Effector memory CD8-positive, alpha-beta T cell (primary cell): ENCODE measurements around the gene EIF2AK2.

Experiments
- ATAC-seq: fragments of 150-1000 bp; cut with Tn5 transposase; replicated peaks from 2 replicates; pipeline ENCODE4 v1.10.0; 2021; ENCODE audit warnings: mild to moderate bottlenecking, moderate library complexity
- DNase-seq, 3 experiments: peaks; one replicate each; pipeline ENCODE4 v3.0.0; 2021
- H3K27ac Mint-ChIP-seq, 2 donors: one replicate each; pipeline ENCODE4 v1.8.0; 2022; ENCODE audit warnings: mild to moderate bottlenecking in 2 of 2, mixed read lengths in 2 of 2, moderate library complexity in 2 of 2
- H3K27me3 Mint-ChIP-seq, 2 donors: one replicate each; pipeline ENCODE4 v1.8.0; 2022; ENCODE audit warnings: mixed read lengths in 2 of 2
- H3K36me3 Mint-ChIP-seq: one replicate; pipeline ENCODE4 v1.8.0; 2022; ENCODE audit warnings: mild to moderate bottlenecking, moderate library complexity, mixed read lengths; ENCODE audit not compliant: insufficient read depth
- H3K4me1 Mint-ChIP-seq, 2 donors: one replicate each; pipeline ENCODE4 v1.8.0; 2022; ENCODE audit warnings: low read depth in 2 of 2, mixed read lengths in 2 of 2
- H3K4me3 Mint-ChIP-seq, 2 donors: one replicate each; pipeline ENCODE4 v1.8.0; 2022; ENCODE audit warnings: mild to moderate bottlenecking in 2 of 2, mixed read lengths in 2 of 2, moderate library complexity in 2 of 2
- H3K9me3 Mint-ChIP-seq, 2 donors: one replicate each; pipeline ENCODE4 v1.8.0; 2022; ENCODE audit warnings: mixed read lengths in 2 of 2

Gene EIF2AK2

DNA sequence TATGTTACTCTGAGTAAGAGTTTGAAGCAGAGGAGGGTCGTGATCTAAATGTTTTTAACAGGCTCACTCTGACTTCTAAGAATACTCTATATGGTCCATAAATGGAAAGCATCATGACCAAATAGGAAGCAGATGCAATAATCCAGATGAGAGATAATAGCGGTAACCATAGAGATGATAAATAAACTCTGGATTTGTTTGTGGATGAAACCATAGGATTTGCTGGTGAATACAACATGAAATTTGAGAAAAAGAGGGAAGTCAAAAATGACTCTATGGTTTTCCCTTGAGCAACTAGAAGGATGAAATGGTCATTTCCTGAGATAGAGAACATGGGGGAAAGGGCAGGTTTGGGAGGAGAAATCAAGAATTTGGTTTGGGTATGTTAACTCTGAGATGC lies 76.5 kb downstream of the EIF2AK2 start:
- ATAC-seq: no peak
- DNase-seq: no peak
- Mint-ChIP-seq H3K27me3 (no peaks in the 10 kb centered on the region), H3K27ac (peak overlapping the region; percentile 72 to 89), H3K36me3 (peaks cover 29% of the 10 kb centered on the region), H3K4me3 (peak overlapping the region; percentile 64 to 73), H3K9me3 (no peaks in the 10 kb centered on the region), H3K4me1 (peaks cover 40 to 56% of the 10 kb centered on the region in 2 donors)

DNA sequence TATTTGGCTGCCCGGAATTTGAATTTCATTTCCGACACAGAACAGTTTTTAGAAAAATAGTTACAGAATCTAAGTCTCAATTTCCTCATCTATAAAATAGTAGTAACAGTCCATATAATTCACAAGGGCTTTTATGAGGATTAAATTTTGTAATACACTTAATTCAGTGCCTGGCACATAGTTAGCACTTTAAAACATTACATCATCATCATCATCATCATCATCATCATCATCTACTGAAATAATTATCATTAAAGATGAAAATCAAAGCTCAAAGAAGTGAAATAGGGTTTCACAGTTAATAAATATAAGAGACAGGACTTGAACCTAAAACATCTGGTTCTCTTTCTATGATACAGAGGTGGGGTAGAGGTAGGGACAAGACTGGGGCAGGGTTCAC lies 85.8 kb downstream of the EIF2AK2 start:
- no peak for DNase-seq
- H3K9me3 Mint-ChIP-seq: no peaks in the 10 kb centered on the region
- H3K36me3 Mint-ChIP-seq: peaks cover 80% of the 10 kb centered on the region
- H3K4me1 Mint-ChIP-seq: peaks cover 16 to 22% of the 10 kb centered on the region in 2 donors
- no peak for ATAC-seq
- H3K4me3 Mint-ChIP-seq: no peak overlapping the region
- H3K27me3 Mint-ChIP-seq: no peaks in the 10 kb centered on the region
- H3K27ac Mint-ChIP-seq: no peak overlapping the region

DNA sequence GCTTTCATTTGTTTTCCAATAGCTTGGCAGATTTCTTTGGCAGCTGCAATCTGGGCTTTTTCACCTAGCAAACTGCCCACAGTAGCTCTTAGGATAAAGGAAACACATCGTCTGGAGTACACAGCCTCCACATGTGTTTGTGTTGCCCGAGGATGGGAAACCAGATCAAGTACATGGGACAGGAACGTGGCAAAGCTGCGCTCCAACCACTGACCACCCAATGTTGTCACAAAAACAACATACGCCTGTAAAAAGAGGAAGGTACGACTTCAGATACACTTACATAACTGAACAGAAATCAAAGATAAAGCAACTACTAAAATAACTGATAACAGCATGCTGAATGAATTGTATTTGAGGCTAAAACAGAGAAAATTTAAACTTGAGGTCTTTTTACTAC lies 88.1 kb downstream of the EIF2AK2 start:
- peaks cover 11 to 18% of the 10 kb centered on the region in 2 donors for H3K4me1 Mint-ChIP-seq
- DNase-seq (no peak), ATAC-seq (no peak)
- H3K9me3 Mint-ChIP-seq: no peaks in the 10 kb centered on the region
- H3K27ac Mint-ChIP-seq: no peak overlapping the region
- H3K36me3 Mint-ChIP-seq: peaks cover 86% of the 10 kb centered on the region
- H3K27me3 Mint-ChIP-seq: no peaks in the 10 kb centered on the region
- H3K4me3 Mint-ChIP-seq: no peak overlapping the region

DNA sequence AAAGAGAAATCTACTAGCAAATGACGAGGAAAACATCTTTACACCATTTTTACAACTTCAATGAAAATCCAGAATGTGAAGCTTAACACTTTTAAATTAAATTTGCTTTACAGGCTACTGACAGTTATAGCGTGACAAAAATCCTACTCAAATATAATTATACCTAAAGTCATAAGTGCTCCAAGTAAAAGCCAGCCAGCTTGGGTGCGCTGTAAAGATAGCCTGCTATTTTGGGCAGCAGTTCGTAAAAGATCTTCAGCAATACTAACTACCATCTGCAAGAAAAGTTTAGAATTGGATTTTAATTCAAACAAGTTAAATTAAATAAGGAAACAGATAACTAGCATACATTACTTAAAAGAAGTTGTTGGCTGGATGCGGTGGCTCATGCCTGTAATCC lies 95.0 kb downstream of the EIF2AK2 start:
- DNase-seq: no peak
- ATAC-seq: no peak
- Mint-ChIP-seq H3K4me3 (no peak overlapping the region), H3K27ac (peak overlapping the region in 1 of 2 donors; percentile 10), H3K27me3 (no peaks in the 10 kb centered on the region), H3K36me3 (peaks cover 74% of the 10 kb centered on the region), H3K9me3 (no peaks in the 10 kb centered on the region), H3K4me1 (peaks cover 0 to 9% of the 10 kb centered on the region in 2 donors)

DNA sequence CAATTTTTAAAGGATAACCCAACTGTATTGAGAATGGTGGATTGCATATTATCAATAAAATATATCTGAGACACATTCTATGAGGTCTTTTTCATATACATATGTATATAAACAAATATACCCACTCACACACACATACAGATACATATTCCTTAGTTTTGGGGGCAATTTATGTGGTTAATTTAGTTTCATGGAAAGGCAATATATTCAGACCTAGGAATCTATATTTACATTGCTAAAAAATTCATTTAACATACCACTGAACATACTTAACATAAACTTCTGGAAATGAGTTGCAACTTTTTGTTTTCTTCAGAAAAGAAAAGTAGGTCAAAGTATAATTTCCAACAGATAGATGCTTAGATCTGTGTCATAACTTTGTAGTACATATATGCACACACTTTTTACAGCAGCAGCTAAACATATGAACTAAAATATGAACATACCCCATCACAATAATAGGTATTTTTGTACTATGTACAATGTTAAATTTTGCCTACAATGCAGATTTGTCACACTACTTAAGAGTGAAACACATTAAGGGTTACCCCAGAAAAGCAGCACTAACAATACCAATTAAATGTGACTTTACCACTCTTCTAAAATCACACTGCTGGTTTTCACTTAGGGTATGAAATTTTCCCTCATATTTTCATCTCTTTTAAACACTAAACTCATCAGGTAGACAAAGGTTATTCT lies 95.6 kb downstream of the EIF2AK2 start:
- Mint-ChIP-seq H3K27me3 (no peaks in the 10 kb centered on the region), H3K4me1 (peaks cover 0 to 9% of the 10 kb centered on the region in 2 donors), H3K9me3 (no peaks in the 10 kb centered on the region), H3K4me3 (no peak overlapping the region), H3K27ac (peak overlapping the region in 1 of 2 donors; percentile 10), H3K36me3 (peaks cover 77% of the 10 kb centered on the region)
- ATAC-seq (no peak), DNase-seq (no peak)

DNA sequence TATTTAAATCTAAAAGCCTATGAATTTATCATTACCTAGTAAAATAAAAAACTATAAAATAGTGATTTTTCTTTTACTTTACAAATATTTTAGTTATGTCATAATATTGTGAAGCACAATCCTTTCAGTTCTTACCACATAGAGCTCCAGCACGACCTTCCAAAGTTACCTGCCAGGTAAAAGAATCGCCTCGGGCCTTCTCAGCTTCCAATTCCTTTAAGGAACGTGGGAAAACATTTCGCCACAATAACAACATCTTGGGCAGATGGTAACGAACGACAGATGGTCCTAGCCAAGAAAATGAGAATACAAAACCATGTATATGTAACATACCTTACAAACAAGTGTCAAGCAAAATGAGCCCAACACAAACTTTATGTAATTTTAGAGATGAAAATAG lies 96.3 kb downstream of the EIF2AK2 start:
- Mint-ChIP-seq H3K4me3 (no peak overlapping the region), H3K27ac (no peak overlapping the region), H3K9me3 (no peaks in the 10 kb centered on the region), H3K27me3 (no peaks in the 10 kb centered on the region), H3K4me1 (peaks cover 0 to 9% of the 10 kb centered on the region in 2 donors), H3K36me3 (peaks cover 77% of the 10 kb centered on the region)
- ATAC-seq: no peak
- no peak for DNase-seq

GRCh38 chr2:37059841-37060240 lies 96.9 kb downstream of the EIF2AK2 start:
- H3K27ac Mint-ChIP-seq: no peak overlapping the region
- no peaks in the 10 kb centered on the region for H3K9me3 Mint-ChIP-seq
- ATAC-seq (no peak), DNase-seq (no peak)
- no peaks in the 10 kb centered on the region for H3K27me3 Mint-ChIP-seq
- H3K4me3 Mint-ChIP-seq: no peak overlapping the region
- H3K36me3 Mint-ChIP-seq: peaks cover 73% of the 10 kb centered on the region
- H3K4me1 Mint-ChIP-seq: peaks cover 0 to 9% of the 10 kb centered on the region in 2 donors

- peaks cover 0 to 4% of the 10 kb centered on the region in 2 donors for H3K4me1 Mint-ChIP-seq
- DNase-seq (no peak), ATAC-seq (no peak)
- H3K36me3 Mint-ChIP-seq: peaks cover 72% of the 10 kb centered on the region
- H3K27ac Mint-ChIP-seq: no peak overlapping the region
- no peak overlapping the region for H3K4me3 Mint-ChIP-seq
- no peaks in the 10 kb centered on the region for H3K9me3 Mint-ChIP-seq
- H3K27me3 Mint-ChIP-seq: no peaks in the 10 kb centered on the region
Measured at GRCh38 chr2:37052600-37053332, 104.0 kb downstream of the EIF2AK2 start.
